BLaER1 (cell line): ENCODE measurements around the gene NFIC.

ENCODE experiments used
- H3K27ac ChIP-seq: shearing (Covaris generic); formaldehyde crosslinking; 2 replicates; pipeline ENCODE4 v1.8.1; 2022
- H3K27me3 ChIP-seq: shearing (Covaris generic); formaldehyde crosslinking; 2 replicates; pipeline ENCODE4 v1.8.1; 2022
- H3K36me3 ChIP-seq: shearing (Covaris generic); formaldehyde crosslinking; 2 replicates; pipeline ENCODE4 v1.8.1; 2022
- H3K4me1 ChIP-seq: shearing (Covaris generic); formaldehyde crosslinking; 2 replicates; pipeline ENCODE4 v1.8.1; 2022
- H3K4me2 ChIP-seq: shearing (Covaris generic); formaldehyde crosslinking; 2 replicates; pipeline ENCODE4 v1.8.1; 2022
- H3K4me3 ChIP-seq: shearing (Covaris generic); formaldehyde crosslinking; 2 replicates; pipeline ENCODE4 v1.8.1; 2022
- H3K9ac ChIP-seq: shearing (Covaris generic); formaldehyde crosslinking; 2 replicates; pipeline ENCODE4 v1.8.1; 2022
- H3K9me3 ChIP-seq: shearing (Covaris generic); formaldehyde crosslinking; 2 replicates; pipeline ENCODE4 v1.8.1; 2022
- H4K20me1 ChIP-seq: shearing (Covaris generic); formaldehyde crosslinking; 2 replicates; pipeline ENCODE4 v1.8.1; 2022
- Cebpa-rat ChIP-seq: shearing (Covaris generic); IDR thresholded peaks from 2 replicates; pipeline ENCODE4 v1.8.1; 2022

Gene NFIC

DNA sequence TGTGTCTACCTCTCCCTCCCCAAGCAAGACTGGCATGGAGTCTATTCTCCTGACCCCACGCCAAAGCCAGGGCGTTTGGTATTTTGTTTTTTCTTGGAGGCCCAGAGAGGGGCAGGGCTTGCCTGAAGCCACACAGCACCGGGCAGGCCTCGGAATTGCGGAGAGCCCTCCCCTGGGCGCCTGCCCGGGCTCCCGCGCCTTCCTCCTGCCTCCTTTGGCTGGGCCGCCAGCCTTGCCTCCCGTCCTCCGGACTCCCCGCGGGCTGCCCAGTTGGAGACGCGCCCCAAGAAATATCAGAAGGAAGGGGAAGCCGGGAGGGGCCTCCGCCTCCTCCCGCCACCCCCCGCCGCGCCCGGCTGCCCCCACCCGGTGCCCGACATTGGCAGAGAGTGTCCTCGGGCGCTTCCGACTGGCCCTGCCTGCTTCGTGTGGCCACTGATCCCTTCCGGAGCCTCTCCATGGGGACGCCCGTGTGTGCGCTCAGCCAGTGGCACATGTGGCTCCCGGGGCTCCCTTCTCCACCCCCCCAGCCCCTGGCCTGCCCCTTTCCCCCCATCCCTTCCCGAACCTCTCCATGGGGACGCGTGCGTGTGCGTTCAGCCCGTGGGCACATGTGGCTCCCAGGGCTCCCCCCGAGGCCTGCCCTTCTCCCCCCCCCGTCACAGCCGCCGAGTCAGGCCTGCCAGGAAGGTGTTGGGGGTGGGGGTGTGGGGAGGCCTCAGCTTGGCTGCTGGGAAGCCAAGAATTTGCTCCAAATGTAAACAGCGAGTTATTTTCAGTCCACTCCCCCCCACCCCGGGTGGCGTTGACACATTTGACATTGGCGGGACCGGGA, 37.3 kb downstream of the NFIC start:
- no peak for TF ChIP-seq Cebpa-rat
- Histone ChIP-seq H3K4me3 (peak overlapping the region; percentile 56), H4K20me1 (peaks cover 56% of the 10 kb centered on the region), H3K4me1 (peaks cover 97% of the 10 kb centered on the region), H3K27ac (peak overlapping the region; percentile 83), H3K27me3 (no peaks in the 10 kb centered on the region), H3K36me3 (peaks cover 44% of the 10 kb centered on the region), H3K9me3 (no peaks in the 10 kb centered on the region), H3K4me2 (peak overlapping the region; percentile 92), H3K9ac (peak overlapping the region; percentile 74; the same call in 1 of the 2 replicates)

DNA sequence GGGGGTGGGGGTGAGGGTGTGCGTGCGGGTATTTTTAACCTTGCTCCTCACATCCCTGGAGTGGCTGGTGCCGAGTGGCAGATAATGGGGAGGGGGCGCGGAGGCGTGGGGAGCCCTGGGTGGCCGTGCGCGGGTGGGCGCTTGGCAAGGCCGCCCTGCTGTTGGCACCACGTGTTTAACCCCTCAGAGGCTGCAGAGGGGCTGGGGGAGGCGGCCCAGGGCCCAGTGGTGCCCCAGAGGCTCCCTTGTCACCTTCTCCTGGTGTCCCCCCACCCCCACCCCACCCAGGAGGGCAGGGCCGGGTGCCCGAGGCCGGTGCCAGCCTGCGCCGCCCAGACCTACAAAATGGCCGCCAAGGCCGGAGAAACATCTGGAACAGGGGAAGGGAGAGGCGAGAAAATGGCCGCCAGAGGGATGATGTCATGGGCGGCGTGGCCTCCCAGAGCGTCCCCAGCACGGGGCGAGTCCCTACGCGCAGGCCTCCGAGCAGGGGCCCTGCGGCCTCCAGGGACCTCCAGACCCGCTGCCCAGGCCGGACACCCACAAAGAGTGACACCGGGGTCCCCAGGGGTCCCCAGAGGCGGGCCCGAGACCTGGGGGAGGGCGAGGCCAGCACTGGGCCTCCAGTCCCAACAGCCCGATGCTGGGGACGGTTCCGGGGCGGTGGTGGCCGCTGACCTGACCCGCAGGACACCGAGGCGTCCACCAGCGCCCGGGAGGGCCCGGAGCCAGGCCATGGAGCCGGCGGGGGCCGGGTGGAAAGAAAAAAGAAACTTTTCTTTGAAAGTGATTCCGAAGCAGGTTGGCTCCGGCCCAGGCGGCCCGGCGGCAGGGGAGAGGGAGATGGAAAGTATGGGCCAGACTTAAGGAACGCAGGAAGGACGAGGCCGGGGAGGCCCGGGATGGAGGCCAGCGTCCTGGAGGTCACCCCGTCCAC, 38.2 kb downstream of the NFIC start:
- no peak for TF ChIP-seq Cebpa-rat
- H3K27ac ChIP-seq: peak overlapping the region; percentile 83
- H3K4me1 ChIP-seq: peaks cover 97% of the 10 kb centered on the region
- peaks cover 44% of the 10 kb centered on the region for H3K36me3 ChIP-seq
- H3K9ac ChIP-seq: peak overlapping the region; percentile 74; the same call in 1 of the 2 replicates
- peak overlapping the region; percentile 56; the same call in 1 of the 2 replicates for H3K4me3 ChIP-seq
- peaks cover 53% of the 10 kb centered on the region for H4K20me1 ChIP-seq
- H3K9me3 ChIP-seq: no peaks in the 10 kb centered on the region
- no peaks in the 10 kb centered on the region for H3K27me3 ChIP-seq
- peak overlapping the region; percentile 92 for H3K4me2 ChIP-seq

DNA sequence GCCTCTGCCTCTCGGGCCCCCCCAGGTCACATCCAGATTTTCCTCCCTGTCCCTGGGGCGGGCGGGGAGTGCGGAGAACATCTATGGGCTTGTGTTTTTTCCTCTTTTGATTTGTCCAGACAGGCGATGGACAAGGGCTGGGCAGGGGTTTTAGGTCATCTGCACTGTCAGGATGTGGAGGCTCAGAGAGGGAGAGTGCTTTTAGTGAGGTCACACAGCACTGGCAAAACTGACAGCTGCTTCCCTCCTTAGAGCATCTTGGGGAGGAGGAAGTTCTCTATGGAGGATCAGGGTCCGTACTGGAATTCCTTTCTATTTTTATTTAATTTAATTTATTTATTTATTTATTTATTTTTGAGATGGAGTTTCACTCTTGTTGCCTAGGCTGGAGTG, 38.9 kb downstream of the NFIC start:
- Histone ChIP-seq H3K4me3 (no peak overlapping the region), H3K9ac (no peak overlapping the region; the same call in 1 of the 2 replicates), H3K27me3 (no peaks in the 10 kb centered on the region), H3K27ac (peak overlapping the region; percentile 83), H3K4me2 (peak overlapping the region; percentile 92), H3K4me1 (peaks cover 97% of the 10 kb centered on the region), H3K36me3 (peaks cover 44% of the 10 kb centered on the region), H3K9me3 (no peaks in the 10 kb centered on the region), H4K20me1 (peaks cover 49% of the 10 kb centered on the region)
- no peak for TF ChIP-seq Cebpa-rat

DNA sequence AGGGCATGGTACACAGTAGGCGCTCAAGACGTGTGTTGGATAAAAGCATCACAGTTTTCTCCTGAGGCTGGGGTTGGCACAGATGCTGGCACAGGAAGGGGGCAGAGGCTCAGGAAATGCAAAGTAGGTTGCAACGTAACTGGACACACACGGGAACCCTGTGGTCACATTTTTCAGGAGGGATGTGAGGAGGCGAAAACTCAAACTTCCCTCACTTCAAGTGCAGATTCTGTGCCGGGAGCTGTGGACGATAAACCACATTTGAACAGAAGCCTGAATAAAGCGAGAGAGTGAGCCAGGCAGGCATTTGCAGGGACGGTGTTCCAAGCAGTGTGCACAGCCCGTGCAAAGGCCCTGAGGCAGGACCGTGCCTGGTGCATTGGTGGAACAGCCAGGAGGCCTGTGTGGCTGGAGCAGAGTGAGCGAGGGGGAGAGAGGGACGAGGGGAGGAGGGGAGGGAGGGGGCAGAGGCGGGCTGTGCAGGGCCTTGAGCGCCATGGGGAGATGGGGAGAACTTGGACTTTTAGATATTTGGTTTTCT, 40.3 kb downstream of the NFIC start:
- no peak for TF ChIP-seq Cebpa-rat
- H3K4me3 ChIP-seq: no peak overlapping the region
- H3K4me2 ChIP-seq: peak overlapping the region; percentile 61
- H3K27me3 ChIP-seq: no peaks in the 10 kb centered on the region
- no peaks in the 10 kb centered on the region for H3K9me3 ChIP-seq
- H4K20me1 ChIP-seq: peaks cover 47% of the 10 kb centered on the region
- H3K9ac ChIP-seq: no peak overlapping the region
- peaks cover 32% of the 10 kb centered on the region for H3K36me3 ChIP-seq
- peaks cover 97% of the 10 kb centered on the region for H3K4me1 ChIP-seq
- peak overlapping the region; percentile 38; the same call in 1 of the 2 replicates for H3K27ac ChIP-seq

DNA sequence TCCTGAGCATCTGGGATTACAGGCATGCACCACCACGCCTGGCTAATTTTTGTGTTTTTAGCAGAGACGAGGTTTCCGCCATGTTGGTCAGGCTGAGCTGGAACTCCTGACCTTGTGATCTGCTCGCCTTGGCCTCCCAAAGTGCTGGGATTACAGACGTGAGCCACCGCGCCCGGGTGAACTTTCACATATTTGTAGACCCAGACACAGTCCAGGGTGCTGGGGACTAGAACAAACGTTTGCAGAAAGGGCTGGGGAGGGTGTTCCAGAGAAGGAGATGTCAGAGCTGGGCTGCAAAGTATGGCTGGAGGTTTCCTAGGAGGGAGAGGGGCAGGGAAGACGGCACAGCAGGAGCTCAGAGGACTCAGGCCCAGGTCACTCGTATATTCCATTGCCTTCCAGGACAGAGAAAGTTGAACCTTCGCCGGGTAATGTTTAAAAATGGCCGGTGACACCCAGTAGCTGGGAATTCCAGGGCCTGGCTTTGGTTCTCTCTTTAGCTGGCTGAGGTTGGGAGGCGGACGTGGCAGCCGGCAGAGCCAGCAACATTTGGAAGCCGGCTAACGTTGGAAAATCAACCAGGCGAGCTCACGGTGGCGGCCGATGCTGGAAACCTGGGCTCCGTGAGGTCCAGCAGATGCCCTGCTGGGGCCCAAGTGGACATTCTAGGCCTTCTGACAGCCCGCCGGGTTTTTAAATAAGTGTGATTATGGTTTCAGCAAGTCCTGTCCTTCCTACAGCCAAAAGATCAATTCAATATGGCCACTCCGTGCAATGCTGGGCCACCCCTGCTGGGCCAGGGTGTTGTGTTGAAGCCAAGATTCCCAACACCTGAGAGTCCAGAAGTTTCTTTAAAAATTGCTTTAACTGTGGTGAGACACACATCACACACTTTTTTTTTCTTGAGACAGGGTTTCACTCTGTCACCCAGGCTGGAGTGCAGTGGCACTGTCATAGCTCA, 41.5 kb downstream of the NFIC start:
- H3K27ac ChIP-seq: peak overlapping the region; percentile 55; the same call in 1 of the 2 replicates
- 0 out of 2 replicates have a peak overlapping the region, but pooled peaks have one; percentile 29 for H3K9ac ChIP-seq
- H3K9me3 ChIP-seq: no peaks in the 10 kb centered on the region
- H3K27me3 ChIP-seq: no peaks in the 10 kb centered on the region
- peaks cover 98% of the 10 kb centered on the region for H3K4me1 ChIP-seq
- H4K20me1 ChIP-seq: peaks cover 46% of the 10 kb centered on the region
- peaks cover 21% of the 10 kb centered on the region for H3K36me3 ChIP-seq
- H3K4me2 ChIP-seq: peak overlapping the region; percentile 61
- no peak overlapping the region for H3K4me3 ChIP-seq
- TF ChIP-seq Cebpa-rat: no peak

DNA sequence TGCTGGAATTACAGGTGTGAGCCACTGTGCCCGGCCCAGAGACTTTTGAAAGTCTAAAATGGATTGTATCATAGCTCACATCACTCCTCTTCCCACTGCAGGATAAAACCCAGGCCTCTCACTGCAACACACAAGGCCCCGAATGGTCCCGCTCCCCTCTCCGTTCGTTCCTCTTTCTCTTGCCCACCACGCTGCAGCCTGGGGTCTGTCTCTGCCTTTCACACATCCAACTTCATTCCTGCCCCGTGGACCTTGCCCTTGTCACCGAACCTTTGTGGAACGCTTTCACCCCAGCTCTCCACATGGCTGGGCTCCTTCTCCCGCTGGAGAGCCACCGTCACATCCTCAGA, 42.6 kb downstream of the NFIC start:
- peak overlapping the region; percentile 56 for H3K27ac ChIP-seq
- peak overlapping the region; percentile 34; the same call in 1 of the 2 replicates for H3K9ac ChIP-seq
- H3K27me3 ChIP-seq: no peaks in the 10 kb centered on the region
- peak overlapping the region; percentile 50 for H3K4me2 ChIP-seq
- no peak for TF ChIP-seq Cebpa-rat
- H3K4me3 ChIP-seq: no peak overlapping the region
- peaks cover 51% of the 10 kb centered on the region for H4K20me1 ChIP-seq
- H3K36me3 ChIP-seq: peaks cover 21% of the 10 kb centered on the region
- no peaks in the 10 kb centered on the region for H3K9me3 ChIP-seq
- H3K4me1 ChIP-seq: peaks cover 100% of the 10 kb centered on the region

DNA sequence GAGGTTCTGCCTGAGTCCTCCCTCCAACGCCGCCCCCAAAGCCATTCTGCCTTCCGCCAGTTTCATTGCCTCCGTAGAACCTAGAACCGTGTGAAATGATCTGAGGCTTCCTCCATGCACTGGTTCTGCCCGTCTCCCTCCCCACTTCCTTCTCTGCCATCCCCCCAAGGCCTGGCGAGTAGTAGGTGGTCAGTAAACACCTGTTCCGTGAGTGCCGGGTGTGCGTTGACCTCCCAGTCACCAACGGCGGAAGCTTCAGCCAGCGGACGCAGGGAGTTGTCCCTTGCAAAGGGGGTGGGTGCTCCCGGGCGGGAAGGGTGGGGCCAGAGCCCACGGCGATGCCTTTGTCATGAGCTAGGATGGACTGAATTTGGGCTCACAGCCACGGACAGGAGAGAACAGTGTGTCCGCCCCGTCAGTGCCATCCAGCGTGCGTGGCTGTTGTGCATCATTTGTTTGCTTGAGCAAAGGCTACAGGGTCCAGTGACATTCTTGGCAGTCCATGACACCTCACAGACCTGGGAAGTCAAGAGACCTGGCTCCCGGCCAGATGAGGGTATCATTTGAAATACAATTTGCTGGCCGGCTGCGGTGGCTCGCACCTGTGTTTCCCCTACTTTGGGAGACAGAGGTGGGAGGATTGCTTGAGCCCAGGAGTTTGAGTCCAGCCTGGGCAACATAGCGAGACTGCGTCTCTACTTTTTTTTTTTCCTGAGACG, 43.1 kb downstream of the NFIC start:
- H4K20me1 ChIP-seq: peaks cover 51% of the 10 kb centered on the region
- no peaks in the 10 kb centered on the region for H3K27me3 ChIP-seq
- TF ChIP-seq Cebpa-rat: no peak
- H3K4me3 ChIP-seq: no peak overlapping the region
- peaks cover 21% of the 10 kb centered on the region for H3K36me3 ChIP-seq
- peak overlapping the region; percentile 56 for H3K27ac ChIP-seq
- peak overlapping the region; percentile 34; the same call in 1 of the 2 replicates for H3K9ac ChIP-seq
- H3K9me3 ChIP-seq: no peaks in the 10 kb centered on the region
- peak overlapping the region; percentile 50 for H3K4me2 ChIP-seq
- H3K4me1 ChIP-seq: peaks cover 100% of the 10 kb centered on the region

DNA sequence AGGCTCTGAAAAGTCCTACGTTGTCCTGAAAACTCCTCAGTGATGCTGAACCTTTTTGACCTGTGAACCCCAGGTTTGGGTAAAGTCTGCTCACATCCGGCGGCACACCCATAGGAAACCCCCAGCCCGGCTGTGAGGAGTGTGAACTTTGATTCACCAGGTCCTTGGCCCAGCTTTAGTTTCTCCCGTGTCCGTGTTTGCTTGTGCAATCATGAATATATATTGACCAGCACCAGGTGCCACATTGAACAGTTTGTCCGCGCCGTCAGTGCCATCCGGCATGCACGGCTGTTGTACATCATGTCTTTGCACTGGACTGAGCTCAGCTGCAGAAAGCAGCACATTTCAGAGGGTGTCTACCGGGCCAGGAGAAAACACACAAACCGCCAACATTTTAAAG, 45.3 kb downstream of the NFIC start:
- H3K4me3 ChIP-seq: no peak overlapping the region
- TF ChIP-seq Cebpa-rat: no peak
- peaks cover 94% of the 10 kb centered on the region for H3K4me1 ChIP-seq
- H3K9ac ChIP-seq: no peak overlapping the region
- H3K27ac ChIP-seq: peak overlapping the region; percentile 16; the same call in 1 of the 2 replicates
- peaks cover 26% of the 10 kb centered on the region for H3K36me3 ChIP-seq
- no peaks in the 10 kb centered on the region for H3K9me3 ChIP-seq
- peaks cover 54% of the 10 kb centered on the region for H4K20me1 ChIP-seq
- H3K4me2 ChIP-seq: peak overlapping the region; percentile 76
- no peaks in the 10 kb centered on the region for H3K27me3 ChIP-seq
